Right atrium auricular region (tissue), 2 donors: ENCODE data around the gene ATP10A. TPM values are rescaled to one million over a fixed set of nuclear protein-coding genes. Genes with fewer than 3 reads are reported as not detected.

Experiments used
- DNase-seq: peaks from one replicate; pipeline ENCODE4 v3.0.0-alpha.2; 2019; ENCODE audit warnings: low spot score
- H3K27ac ChIP-seq, 2 donors: fragments of 200-600 bp; sonication (generic); 1 replicate in 1 of 2; 2 replicates in 1 of 2; pipeline ENCODE4 v1.5.1; 2016 to 2019
- H3K27me3 ChIP-seq, 2 donors: fragments of 200-600 bp; sonication (generic); one replicate each; pipeline versions ENCODE4 v1.5.1 to v1.6.0; 2017 to 2019
- H3K36me3 ChIP-seq: fragments of 200-600 bp; sonication (generic); one replicate; pipeline ENCODE4 v1.5.1; 2016
- H3K4me1 ChIP-seq, 2 donors: fragments of 200-600 bp; sonication (generic); one replicate each; pipeline versions ENCODE4 v1.5.1 to v1.6.0; 2017 to 2019
- H3K4me3 ChIP-seq, 2 donors: fragments of 200-600 bp; sonication (generic); 1 replicate in 1 of 2; 2 replicates in 1 of 2; pipeline ENCODE4 v1.5.1; 2017 to 2019; ENCODE audit warnings: mild to moderate bottlenecking in 1 of 2, moderate library complexity in 1 of 2
- H3K9me3 ChIP-seq, 2 donors: fragments of 200-600 bp; sonication (generic); one replicate each; pipeline ENCODE4 v1.5.1; 2019
- CTCF ChIP-seq, 2 donors: fragments of 200-600 bp; sonication (generic); IDR thresholded peaks; one replicate each; pipeline ENCODE4 v1.5.1; 2019; ENCODE audit warnings: antibody characterized with exemption in 2 of 2
- total RNA-seq, 2 donors: library from RNA; depleted of rRNA; stranded (reverse); fragments of >200 nt; gene quantifications; one replicate each; pipeline ENCODE4 v1.1.0, GENCODE V29; 2016

Gene ATP10A
- total RNA-seq, 2 donors from 2014 or later: 3.2 to 6.0 TPM

- Histone ChIP-seq H3K4me1 (peaks cover 0 to 37% of the 10 kb centered on the region in 2 donors), H3K27me3 (no peaks in the 10 kb centered on the region), H3K36me3 (no peaks in the 10 kb centered on the region), H3K27ac (no peak overlapping the region), H3K9me3 (no peaks in the 10 kb centered on the region), H3K4me3 (no peak overlapping the region)
- DNase-seq: no peak
- TF ChIP-seq CTCF (IDR thresholded peaks at IDR 0.05): no peak
These were observed 16.1 kb downstream of the ATP10A start for GRCh38 chr15:25847051-25847450.

- Histone ChIP-seq H3K4me3 (no peak overlapping the region), H3K9me3 (no peaks in the 10 kb centered on the region), H3K36me3 (no peaks in the 10 kb centered on the region), H3K4me1 (peaks cover 0 to 37% of the 10 kb centered on the region in 2 donors), H3K27me3 (no peaks in the 10 kb centered on the region), H3K27ac (no peak overlapping the region)
- DNase-seq: no peak
- no peak for TF ChIP-seq CTCF (IDR thresholded peaks at IDR 0.05)
These were observed 16.8 kb downstream of the ATP10A start for GRCh38 chr15:25846377-25846776.

- TF ChIP-seq CTCF (IDR thresholded peaks at IDR 0.05): no peak
- Histone ChIP-seq H3K27ac (no peak overlapping the region), H3K4me3 (no peak overlapping the region), H3K27me3 (no peaks in the 10 kb centered on the region), H3K9me3 (no peaks in the 10 kb centered on the region), H3K36me3 (no peaks in the 10 kb centered on the region), H3K4me1 (peaks cover 0 to 26% of the 10 kb centered on the region in 2 donors)
- DNase-seq: no peak
These were observed 18.0 kb downstream of the ATP10A start for GRCh38 chr15:25844981-25845680.

GRCh38 chr15:25844542-25844941 lies 18.6 kb downstream of the ATP10A start:
- no peak for DNase-seq
- Histone ChIP-seq H3K27ac (no peak overlapping the region), H3K27me3 (no peaks in the 10 kb centered on the region), H3K36me3 (no peaks in the 10 kb centered on the region), H3K9me3 (no peaks in the 10 kb centered on the region), H3K4me3 (no peak overlapping the region), H3K4me1 (peaks cover 0 to 20% of the 10 kb centered on the region in 2 donors)
- no peak for TF ChIP-seq CTCF (IDR thresholded peaks at IDR 0.05)

- no peak for TF ChIP-seq CTCF (IDR thresholded peaks at IDR 0.05)
- no peaks in the 10 kb centered on the region for H3K36me3 ChIP-seq
- no peak overlapping the region for H3K4me3 ChIP-seq
- peaks cover 0 to 15% of the 10 kb centered on the region in 2 donors for H3K4me1 ChIP-seq
- no peak overlapping the region for H3K27ac ChIP-seq
- no peak for DNase-seq
- no peaks in the 10 kb centered on the region for H3K9me3 ChIP-seq
- no peaks in the 10 kb centered on the region for H3K27me3 ChIP-seq
These were observed 19.1 kb downstream of the ATP10A start for GRCh38 chr15:25844076-25844475.
